M059J (cell line): ENCODE results near the gene ZNF574. TPM values are rescaled to one million over a fixed set of nuclear protein-coding genes. Genes with fewer than 3 reads are reported as not detected.

Source experiments
- DNase-seq: peaks from one replicate; pipeline ENCODE4 v3.0.0-alpha.2; 2012; ENCODE audit warnings: low read depth
- total RNA-seq: library from RNA; depleted of rRNA; stranded (reverse); fragments of >200 nt; shearing (Covaris generic); gene quantifications from 2 replicates; pipeline ENCODE4 v1.2.3, GENCODE V29; 2014

The ZNF574 gene
- total RNA-seq, 1 experiment from 2014 or later: 29.9 TPM

DNA sequence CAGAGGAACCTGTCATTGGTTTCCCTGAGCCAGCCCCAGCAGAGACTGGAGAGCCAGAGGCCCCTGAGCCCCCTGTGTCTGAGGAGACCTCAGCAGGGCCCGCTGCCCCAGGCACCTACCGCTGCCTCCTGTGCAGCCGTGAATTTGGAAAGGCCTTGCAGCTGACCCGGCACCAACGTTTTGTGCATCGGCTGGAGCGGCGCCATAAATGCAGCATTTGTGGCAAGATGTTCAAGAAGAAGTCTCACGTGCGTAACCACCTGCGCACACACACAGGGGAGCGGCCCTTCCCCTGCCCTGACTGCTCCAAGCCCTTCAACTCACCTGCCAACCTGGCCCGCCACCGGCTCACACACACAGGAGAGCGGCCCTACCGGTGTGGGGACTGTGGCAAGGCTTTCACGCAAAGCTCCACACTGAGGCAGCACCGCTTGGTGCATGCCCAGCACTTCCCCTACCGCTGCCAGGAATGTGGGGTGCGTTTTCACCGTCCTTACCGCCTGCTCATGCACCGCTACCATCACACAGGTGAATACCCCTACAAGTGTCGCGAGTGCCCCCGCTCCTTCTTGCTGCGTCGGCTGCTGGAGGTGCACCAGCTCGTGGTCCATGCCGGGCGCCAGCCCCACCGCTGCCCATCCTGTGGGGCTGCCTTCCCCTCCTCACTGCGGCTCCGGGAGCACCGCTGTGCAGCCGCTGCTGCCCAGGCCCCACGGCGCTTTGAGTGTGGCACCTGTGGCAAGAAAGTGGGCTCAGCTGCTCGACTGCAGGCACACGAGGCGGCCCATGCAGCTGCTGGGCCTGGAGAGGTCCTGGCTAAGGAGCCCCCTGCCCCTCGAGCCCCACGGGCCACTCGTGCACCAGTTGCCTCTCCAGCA is 4.2 kb downstream of the ZNF574 start:
- no peak for DNase-seq

DNA sequence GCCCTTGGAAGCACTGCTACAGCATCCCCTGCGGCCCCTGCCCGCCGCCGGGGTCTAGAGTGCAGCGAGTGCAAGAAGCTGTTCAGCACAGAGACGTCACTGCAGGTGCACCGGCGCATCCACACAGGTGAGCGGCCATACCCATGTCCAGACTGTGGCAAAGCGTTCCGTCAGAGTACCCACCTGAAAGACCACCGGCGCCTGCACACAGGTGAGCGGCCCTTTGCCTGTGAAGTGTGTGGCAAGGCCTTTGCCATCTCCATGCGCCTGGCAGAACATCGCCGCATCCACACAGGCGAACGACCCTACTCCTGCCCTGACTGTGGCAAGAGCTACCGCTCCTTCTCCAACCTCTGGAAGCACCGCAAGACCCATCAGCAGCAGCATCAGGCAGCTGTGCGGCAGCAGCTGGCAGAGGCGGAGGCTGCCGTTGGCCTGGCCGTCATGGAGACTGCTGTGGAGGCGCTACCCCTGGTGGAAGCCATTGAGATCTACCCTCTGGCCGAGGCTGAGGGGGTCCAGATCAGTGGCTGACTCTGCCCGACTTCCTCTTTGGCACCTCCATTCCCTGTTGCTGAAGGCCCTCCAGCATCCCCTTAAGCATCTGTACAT is 4.9 kb downstream of the ZNF574 start:
- no peak for DNase-seq

DNA sequence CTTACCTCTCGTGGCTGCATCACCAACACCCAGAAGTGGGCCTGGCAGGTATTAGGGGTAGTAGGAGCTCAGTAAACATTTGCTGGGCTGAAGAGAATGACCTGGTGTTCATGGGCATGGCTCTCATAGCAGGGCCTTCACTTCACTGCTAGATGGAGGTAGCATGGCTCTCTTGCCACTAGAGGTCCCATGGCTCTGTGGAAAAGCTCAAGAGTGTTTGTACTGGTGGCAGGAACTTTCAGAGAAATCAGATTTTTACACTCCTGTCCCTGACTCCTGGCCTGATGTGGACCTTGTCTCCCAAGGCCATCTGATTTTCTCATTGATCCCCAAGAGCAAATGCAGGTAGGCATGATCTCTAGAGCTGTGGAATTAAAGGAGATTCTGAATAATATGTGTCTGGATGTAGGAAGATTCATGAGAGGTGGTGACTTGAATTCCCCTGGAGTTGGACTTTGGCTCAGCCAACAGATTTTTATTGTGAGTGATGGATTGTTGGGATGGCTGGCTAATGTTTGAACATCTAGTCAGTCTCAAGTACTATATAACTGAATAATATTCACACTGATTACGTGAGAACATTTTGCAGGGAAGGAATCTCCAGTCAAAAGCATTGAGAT is 5.7 kb downstream of the ZNF574 start:
- DNase-seq: peak; percentile 70

DNA sequence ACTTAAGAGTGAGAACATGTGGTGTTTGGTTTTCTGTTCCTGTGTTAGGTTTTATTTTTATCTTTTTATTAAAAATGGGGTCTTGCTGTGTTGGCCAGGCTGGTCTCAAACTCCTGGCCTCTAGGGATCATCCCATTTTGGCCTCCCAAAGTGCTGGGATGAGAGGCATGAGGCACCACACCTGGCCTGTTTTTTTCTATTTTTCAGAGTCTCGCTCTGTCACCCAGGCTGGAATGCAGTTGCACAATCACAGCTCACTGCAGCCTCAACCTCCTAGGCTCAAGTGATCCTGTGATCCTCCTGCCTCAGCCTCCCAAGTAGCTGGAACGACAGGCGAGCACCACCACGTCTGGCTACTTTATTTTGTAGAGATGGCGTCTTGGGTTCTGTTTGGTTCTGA is 7.6 kb downstream of the ZNF574 start:
- DNase-seq: no peak

DNA sequence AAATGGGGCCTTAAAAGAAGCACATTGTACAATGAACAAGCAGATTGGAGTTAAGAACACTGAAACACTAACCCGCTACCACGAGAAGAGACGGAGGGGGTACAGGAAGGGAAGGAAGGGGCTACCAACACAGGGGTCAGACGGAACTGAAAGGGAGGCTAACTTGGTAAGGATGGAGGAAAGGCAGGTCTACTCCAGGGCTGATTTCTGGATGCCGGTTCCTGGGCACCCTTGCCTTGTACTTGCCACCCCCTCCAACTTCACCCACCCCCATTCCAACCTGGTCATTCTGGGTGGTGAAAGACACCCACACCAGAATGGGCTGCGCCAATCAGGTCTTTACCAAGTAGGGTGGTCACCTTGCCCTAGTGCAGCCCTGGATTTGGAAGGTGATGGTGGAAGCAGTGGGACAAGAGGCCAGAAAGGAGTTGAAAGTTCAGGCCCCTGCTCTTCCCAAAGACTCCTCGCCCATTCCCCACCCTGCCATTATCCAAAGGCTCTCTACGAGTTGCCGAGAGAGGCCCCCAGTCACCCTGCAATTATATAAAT is 10.3 kb downstream of the ZNF574 start:
- DNase-seq: no peak

DNA sequence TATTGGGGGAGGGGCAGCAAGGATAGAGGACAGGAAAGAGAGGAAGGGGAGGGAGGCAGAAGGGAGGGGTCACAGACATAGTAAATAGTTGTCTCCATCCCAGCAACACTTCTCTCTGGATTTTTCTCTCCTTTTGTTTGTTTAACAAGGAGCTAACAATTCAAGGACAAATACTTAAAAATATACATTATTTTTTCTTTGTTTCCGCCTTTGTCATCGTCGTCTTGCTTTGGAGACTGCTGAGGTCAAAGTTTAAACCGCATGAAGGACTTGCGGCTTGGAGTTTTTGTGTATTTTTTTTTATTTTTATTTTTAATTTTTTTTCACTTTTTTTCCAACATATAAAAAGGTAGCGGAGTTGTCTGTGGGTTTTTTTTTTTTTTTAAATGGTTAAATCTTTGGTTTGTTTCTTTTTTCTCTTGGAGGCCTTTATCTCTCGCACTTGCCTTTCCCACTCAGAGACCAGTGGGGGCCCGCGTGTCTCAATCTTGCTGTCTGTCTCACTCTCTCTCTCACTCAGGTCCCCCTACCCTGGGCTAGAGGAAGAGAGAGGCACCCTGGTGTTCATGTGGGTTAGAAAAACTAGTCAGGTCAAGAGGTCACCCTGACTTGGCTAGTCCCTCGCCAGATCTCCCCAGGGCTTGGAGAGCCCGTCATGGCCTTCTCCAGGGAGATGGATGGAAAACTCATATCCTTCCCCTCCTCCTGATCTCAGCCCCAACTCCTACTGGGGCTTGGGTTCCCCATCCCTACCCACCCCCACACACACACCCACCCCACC is 11.0 kb downstream of the ZNF574 start:
- peak; percentile 41 for DNase-seq

DNA sequence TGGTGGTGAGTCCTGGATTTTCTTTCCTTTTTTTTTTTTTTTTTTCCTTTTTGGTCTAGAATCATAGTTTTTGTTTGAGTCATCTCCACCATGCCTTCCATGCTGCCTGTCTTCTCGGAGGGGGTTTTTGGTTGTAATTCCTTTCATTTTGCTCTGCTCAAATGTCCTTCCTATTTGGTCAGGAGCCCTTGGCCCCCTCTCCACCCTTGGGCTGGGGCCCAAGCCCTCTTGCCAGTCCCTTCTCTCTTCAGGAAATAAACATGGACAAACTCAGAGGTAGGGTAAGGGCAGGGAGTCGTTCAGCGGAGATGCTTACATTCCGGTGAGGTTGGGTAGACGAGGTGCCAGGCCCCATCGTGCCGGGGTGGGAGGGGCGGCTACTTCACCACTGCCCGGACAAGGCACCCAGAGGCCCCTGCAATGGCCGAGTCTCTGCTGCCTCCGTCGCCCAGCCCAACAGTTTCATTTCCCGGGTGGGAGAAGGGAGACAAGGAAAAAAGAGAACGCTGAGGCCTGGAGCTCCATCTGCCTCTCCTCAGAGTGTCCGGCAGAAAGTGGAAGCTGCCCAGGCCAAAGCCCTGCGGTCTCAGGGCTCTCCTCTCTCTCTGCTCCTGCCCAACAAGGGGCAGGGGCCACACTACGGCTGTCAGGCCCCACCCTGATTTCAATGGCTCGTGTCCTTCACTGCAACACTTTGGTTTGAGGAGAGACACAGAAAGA is 12.7 kb downstream of the ZNF574 start:
- peak; percentile 83 for DNase-seq

DNA sequence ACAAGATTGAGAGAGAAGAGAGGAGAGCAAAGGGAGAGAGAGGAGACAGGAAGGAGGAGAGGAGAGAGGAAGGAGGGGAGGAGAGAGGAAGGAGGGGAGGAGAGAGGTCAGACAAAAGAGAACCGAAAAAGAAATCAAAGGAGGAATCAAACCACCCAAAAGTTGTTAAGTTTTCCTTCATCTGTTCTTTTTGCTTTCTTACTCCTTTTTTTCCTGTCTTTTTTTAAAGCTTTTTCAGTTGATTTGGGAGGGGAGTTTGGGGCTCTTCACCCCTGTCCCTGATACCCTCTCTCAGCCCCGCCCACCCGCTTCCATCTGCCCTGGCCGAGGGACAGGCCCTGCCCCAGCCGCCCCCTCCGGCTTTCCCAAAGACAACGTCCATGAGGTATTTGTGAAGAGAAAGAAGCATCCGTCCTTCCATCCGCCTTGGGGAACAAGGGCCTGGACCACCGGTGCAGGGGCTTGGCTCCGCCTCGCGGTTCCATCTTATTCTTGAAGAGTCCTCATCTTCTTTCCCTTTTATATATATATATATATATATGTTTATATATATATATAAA is 13.3 kb downstream of the ZNF574 start:
- DNase-seq: no peak

DNA sequence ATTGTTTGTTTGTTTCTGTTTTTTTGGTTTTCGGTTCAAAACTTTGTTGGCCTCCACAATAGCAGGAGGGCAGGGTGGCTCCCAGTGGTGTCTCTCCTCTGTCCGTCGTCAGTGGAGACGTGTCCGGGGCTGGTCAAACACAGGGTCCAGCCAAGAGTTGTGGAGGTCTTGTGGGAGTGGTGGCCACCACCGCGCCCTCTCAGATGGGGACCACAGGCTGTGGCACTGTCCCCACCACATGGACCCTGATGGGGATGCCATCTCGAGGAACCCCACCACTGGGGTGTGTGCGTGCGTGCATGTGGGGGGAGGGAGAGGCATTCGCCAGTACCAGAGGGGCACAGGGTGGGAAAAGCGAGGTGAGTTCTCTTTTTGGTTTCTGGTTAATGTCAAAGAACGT is 13.8 kb downstream of the ZNF574 start:
- no peak for DNase-seq

DNA sequence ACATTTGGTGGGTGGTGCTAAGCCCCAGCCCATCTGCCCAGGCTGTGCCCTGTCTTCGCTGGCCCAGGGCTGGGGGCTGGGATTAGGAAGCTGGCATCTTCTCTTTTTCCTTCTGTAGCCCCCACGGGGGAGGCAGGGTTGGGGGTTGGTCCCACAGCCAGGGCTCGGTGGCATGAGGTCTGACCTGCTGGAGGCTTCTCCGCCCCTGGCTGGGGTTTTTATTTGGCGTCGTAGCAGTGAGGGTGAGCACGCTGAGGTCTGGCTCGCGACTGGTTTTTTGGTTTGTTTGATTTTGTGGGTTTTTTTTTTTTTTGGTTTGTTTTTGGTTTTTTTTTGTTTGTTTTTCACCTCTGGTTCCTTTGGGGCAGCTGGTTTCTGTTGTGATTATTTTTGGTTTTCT is 14.7 kb downstream of the ZNF574 start:
- no peak for DNase-seq

DNA sequence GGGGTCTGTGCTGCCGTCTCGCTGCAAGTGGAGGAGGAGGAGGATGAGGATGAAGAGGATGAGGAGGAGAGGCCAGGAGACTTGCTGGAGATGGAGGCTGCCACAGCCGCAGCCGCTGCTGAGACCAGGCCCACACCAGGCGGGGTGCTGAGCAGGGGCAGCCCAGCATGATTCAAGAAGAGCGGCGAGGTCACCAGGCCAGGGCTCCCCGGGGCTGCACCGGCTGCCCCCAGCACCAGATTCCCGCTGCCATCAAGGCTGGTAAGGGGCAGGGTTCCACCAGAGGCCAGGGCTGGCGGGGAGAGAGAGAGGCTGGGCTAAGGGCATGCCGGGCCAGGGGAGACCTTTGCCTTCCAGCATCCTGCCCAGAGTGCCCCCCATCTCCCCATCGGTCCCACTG is 15.3 kb downstream of the ZNF574 start:
- no peak for DNase-seq

DNA sequence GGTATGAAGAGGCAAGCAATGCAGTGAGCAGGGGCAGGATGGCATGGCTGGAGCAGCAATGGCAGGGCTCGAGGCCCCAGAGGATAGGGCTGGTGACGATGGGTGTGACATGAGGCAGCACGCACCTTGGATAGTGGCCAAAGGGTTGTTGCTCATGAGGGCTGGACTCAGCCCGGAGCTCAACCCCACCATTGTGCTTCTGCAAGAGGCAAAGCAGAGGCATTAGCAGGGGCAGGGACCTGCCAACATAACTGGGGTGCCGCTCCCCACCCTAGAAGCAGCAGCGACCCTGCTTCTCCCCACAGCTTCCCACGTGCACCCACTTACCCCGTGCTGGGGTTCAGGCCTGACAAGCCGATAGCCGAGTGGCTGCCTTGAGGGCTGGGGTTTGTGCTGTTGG is 15.8 kb downstream of the ZNF574 start:
- DNase-seq: peak; percentile 62

DNA sequence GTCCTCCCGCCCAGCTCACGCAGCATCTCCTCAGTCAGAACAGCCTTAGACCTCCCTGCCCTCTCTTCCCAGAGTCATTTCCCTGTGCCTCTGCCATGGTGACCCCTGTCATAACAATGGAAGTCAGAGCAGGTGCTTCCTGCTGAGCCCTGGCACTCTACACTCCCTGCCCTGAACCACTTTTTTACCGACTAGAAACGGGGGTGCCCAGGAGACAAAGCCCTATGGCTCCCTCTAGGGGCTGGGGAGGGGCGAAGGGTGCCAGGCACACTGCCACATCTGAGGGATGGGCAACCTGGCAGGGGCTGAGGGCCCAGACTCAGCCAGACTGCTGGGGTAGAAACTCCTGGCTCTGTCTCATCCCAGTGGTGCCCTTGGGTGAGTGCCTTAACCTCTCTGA is 16.4 kb downstream of the ZNF574 start:
- DNase-seq: peak; percentile 61

DNA sequence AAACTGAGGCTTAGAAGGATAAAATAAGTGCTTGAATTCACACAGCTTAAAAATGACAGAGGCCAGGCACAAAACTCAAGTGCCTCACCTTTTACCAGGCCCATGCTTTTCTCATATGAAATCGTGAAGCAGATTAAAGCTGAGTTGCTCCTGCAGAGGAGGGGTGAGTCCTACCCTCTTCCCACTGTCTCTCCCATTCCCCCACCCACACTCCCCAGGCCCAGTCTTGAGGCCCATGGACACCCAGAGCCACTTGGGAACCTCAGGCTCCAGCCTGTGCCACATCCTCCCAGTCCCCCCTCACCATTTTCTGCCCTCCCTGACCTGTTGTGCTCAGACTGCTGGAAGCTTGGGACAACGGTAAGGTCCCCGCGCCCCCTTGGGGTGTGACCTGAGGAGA is 17.5 kb downstream of the ZNF574 start:
- no peak for DNase-seq

DNA sequence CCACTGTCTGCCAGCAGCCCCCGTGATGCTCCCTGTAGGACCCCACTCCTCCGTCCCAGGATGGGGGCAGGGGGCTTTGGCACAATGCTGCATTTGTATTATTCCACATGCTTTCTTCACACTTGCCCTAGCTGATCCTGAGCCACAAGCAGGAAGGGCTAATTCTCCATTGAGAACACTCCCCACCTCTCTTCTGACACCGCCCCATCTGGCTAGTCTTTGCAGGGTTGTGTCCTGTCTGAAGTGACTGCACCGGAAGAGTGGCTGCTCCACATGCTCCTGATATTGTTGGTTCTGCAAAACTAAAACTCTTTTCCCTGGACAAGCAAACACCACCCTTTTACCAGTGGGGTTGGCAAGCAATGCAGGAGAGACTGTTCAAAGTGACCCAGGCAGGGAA is 18.0 kb downstream of the ZNF574 start:
- no peak for DNase-seq

DNA sequence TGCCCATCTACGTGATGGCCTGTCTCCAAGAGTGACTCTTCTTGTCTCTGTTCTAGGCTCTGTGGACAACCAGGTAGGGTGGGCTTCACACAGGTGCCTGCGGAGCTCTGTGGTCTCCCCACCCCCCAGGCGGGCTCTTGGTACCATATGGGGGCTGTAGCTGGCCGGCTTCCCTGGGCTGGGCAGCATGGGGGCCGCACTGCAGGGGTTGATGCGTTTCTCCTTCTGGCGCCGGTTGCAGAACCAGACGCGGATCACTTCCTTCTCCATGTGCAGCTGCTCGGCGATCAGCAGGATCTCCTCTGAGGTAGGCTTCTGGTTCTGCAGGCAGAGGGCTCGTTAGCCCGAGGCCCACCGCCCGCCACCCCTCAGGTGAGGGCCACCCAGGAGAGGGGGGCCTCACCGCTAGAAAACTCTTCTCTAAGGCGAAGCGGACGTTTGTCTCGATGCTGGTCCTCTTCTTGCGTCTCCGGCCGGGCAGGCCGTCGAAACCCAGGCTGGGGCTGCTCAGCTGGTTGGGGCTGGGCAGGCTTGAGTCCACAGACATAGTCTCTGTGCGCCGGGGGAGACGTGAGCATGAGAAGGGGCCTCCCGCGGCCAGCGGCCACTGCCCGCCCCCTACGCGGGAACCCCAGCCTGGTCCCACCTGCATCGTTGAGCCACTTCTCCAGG is 19.3 kb downstream of the ZNF574 start:
- DNase-seq: no peak

DNA sequence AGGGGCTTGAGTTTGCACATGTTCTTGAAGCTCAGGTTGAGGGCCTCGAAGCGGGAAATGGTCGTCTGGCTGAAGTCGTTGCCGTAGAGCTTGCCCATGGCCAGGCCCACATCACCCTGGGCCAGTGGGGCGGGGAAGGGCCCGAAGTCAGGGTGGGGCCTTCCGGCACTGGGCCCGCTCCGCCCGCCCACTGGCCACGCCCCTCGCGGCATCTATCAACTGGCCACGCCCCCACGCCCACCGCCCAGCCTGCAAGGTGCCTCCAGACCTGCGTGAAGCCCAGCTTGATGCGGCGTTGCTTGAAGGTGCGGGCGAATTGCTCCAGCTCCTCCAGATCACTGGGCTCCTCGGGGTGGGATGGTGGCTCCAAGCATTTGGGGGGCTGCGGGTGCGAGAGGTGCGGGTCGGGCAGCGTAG is 19.9 kb downstream of the ZNF574 start:
- DNase-seq: no peak

DNA sequence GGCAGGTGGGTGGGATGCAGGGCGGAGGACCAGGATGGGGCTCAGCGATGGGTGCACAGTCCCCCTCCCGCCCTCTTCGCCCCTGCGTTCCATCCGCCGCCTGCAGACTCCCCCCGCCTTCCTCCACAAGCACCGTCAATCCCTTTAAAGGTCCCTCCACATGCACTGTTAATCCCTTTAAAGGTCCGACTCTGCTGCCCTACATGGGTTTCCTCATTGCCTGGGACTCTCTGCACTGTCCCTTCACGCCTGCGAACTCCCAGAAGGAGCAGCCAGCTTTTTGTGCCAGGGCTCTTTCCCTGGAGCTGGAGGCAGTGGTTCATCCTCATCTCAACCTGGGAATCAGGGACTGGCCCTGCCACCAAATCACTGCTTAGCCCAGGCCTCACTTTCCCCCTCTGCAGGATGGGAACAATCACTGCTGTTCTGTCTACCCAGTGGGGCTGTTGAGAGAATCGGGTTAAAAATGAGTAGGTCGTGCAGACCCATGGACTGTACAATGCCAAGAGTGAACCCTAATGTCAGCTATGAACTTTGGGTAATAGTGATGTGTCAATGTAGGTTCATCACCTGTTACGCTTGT is 20.4 kb downstream of the ZNF574 start:
- DNase-seq: no peak

DNA sequence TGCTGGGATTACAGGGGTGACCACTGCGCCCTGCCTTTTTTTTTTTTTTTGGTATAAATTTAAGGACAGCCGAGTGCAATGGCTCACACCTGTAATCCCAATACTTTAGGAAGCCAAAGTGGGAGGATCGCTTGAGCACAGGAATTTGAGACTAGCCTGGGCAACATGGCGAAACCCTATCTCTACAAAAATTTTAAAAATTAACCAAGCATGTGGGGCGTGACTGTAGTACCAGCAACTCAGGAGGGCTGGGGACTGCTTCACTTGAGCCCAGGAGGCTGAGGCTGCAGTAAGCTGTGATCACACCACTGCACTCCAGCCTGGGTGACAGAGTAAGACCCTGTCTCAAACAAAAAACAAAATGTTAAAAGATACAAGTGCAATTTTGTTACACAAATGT is 21.5 kb downstream of the ZNF574 start:
- DNase-seq: no peak

DNA sequence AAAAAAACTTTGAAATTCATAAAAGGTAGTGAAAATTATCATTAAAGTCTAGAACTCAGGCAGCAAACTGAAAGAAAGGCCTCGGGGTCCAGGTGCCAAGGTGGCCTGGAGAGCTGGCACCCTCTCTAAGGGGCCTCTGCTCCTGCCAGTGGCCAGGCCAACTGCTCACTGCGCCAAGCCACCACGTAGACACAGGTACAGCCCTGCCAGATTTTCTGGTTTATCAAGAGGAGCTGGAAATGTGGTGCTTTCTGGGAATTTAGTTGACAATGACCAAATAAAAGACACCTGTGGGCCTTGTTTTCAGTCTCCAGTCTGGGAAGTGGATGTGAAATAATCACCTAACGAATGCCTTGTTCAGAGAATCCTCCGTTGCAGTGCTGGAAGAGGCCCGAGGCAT is 22.8 kb downstream of the ZNF574 start:
- DNase-seq: no peak
